HEK293T (cell line): ENCODE results near the gene CPED1.

ENCODE experiments used
- CTCF ChIA-PET: fragments of 350-600 bp; formaldehyde crosslinking; extraction: SDS; loops from one replicate; lab custom pipeline; 2021; ENCODE audit warnings: antibody characterized with exemption, inconsistent platforms; lab: Yijun Ruan, JAX
- POLR2A ChIA-PET: fragments of 350-600 bp; formaldehyde crosslinking; extraction: SDS; loops from one replicate; lab custom pipeline; 2020; ENCODE audit warnings: antibody characterized with exemption, inconsistent platforms; lab: Yijun Ruan, JAX
- DNase-seq: peaks from one replicate; pipeline ENCODE4 v3.0.0; 2012; ENCODE audit warnings: mixed read lengths; ENCODE audit errors: extremely low spot score
- ARNT ChIP-seq: fragments of 450-650 bp; IDR thresholded peaks from 2 replicates; pipeline ENCODE4 v1.6.1; 2017; ENCODE audit warnings: mild to moderate bottlenecking
- BHLHE40 ChIP-seq: fragments of 450-650 bp; IDR thresholded peaks from 2 replicates; pipeline ENCODE4 v1.6.1; 2016; ENCODE audit warnings: mild to moderate bottlenecking, moderate library complexity, borderline replicate concordance
- CTBP1 ChIP-seq: fragments of 450-650 bp; IDR thresholded peaks from 2 replicates; pipeline ENCODE4 v1.6.1; 2016; ENCODE audit warnings: borderline replicate concordance
- ELF4 ChIP-seq: fragments of 450-650 bp; IDR thresholded peaks from 2 replicates; pipeline ENCODE4 v1.6.1; 2017; ENCODE audit warnings: antibody characterized with exemption
- FOXA1 ChIP-seq: fragments of 450-650 bp; IDR thresholded peaks from 2 replicates; pipeline ENCODE4 v1.6.1; 2016; ENCODE audit warnings: mild to moderate bottlenecking
- FOXK2 ChIP-seq: fragments of 450-650 bp; IDR thresholded peaks from 2 replicates; pipeline ENCODE4 v1.6.1; 2016; ENCODE audit warnings: mild to moderate bottlenecking
- FOXM1 ChIP-seq: fragments of 450-650 bp; IDR thresholded peaks from 2 replicates; pipeline ENCODE4 v1.6.1; 2017; ENCODE audit warnings: mild to moderate bottlenecking, borderline replicate concordance
- HDGF ChIP-seq: fragments of 450-650 bp; IDR thresholded peaks from 2 replicates; pipeline ENCODE4 v1.6.1; 2017; ENCODE audit warnings: antibody characterized with exemption, borderline replicate concordance
- L3MBTL2 ChIP-seq: fragments of 450-650 bp; conservative IDR thresholded peaks from 2 replicates; pipeline ENCODE4 v1.6.1; 2016; ENCODE audit warnings: mild to moderate bottlenecking
- LEF1 ChIP-seq: fragments of 450-650 bp; IDR thresholded peaks from 2 replicates; pipeline ENCODE4 v1.6.1; 2017; ENCODE audit warnings: mild to moderate bottlenecking, borderline replicate concordance
- NFRKB ChIP-seq: fragments of 450-650 bp; IDR thresholded peaks from 2 replicates; pipeline ENCODE4 v1.6.1; 2016; ENCODE audit warnings: mild to moderate bottlenecking, moderate library complexity
- PKNOX1 ChIP-seq: fragments of 450-650 bp; IDR thresholded peaks from 2 replicates; pipeline ENCODE4 v1.6.1; 2016
- SP1 ChIP-seq: fragments of 450-650 bp; IDR thresholded peaks from 2 replicates; pipeline ENCODE4 v1.6.1; 2017
- SUZ12 ChIP-seq: fragments of 450-650 bp; IDR thresholded peaks from 2 replicates; pipeline ENCODE4 v1.6.1; 2016; ENCODE audit warnings: mild to moderate bottlenecking
- TARDBP ChIP-seq: fragments of 450-650 bp; IDR thresholded peaks from 2 replicates; pipeline ENCODE4 v1.6.1; 2016
- ZNF384 ChIP-seq: fragments of 450-650 bp; IDR thresholded peaks from 2 replicates; pipeline ENCODE4 v1.6.1; 2016

The CPED1 gene

GRCh38 chr7:120989257-120990220, 1.0 kb downstream of the CPED1 start:
- POLR2A ChIA-PET = no interaction called here
- DNase-seq = no peak
- TF ChIP-seq PKNOX1 (no peak), ELF4 (no peak), L3MBTL2 (no peak), BHLHE40 (no peak), TARDBP (no peak), LEF1 (no peak), SUZ12 (no peak), SP1 (no peak), FOXK2 (no peak)
- CTCF ChIA-PET = interaction anchor here (1.0 to 1.7 kb wide), 8 partner anchors 9 to 198 kb away, joined by 3 to 13 read pairs (median 4); no protein-coding TSS in a partner anchor

GRCh38 chr7:120990468-120991118, 2.1 kb downstream of the CPED1 start:
- POLR2A ChIA-PET = no interaction called here
- CTCF ChIA-PET = interaction anchor here (1.4 to 1.5 kb wide), 2 partner anchors 118 to 199 kb away, joined by 3 to 6 read pairs; no protein-coding TSS in a partner anchor
- TF ChIP-seq L3MBTL2 = no peak
- no peak for TF ChIP-seq CTBP1
- no peak for TF ChIP-seq SP1
- TF ChIP-seq ELF4 = no peak
- no peak for TF ChIP-seq ZNF384
- TF ChIP-seq NFRKB = no peak
- TF ChIP-seq SUZ12 = no peak
- no peak for TF ChIP-seq TARDBP
- no peak for DNase-seq

GRCh38 chr7:120991161-120991560, 2.6 kb downstream of the CPED1 start:
- TF ChIP-seq ARNT = no peak
- no peak for TF ChIP-seq HDGF
- no peak for TF ChIP-seq PKNOX1
- TF ChIP-seq ZNF384 = no peak
- no peak for TF ChIP-seq LEF1
- no peak for TF ChIP-seq ELF4
- TF ChIP-seq NFRKB = no peak
- TF ChIP-seq SUZ12 = no peak
- TF ChIP-seq FOXA1 = no peak
- TF ChIP-seq FOXM1 = no peak
- ChIA-PET CTCF (no interaction called here), POLR2A (no interaction called here)
- no peak for DNase-seq

- TF ChIP-seq FOXM1 = no peak
- TF ChIP-seq ARNT = no peak
- TF ChIP-seq SUZ12 = no peak
- TF ChIP-seq HDGF = no peak
- TF ChIP-seq LEF1 = no peak
- no peak for TF ChIP-seq FOXK2
- TF ChIP-seq FOXA1 = no peak
- ChIA-PET POLR2A (no interaction called here), CTCF (no interaction called here)
- DNase-seq = no peak
Measured at GRCh38 chr7:120991581-120991980, 3.1 kb downstream of the CPED1 start.

GRCh38 chr7:120992272-120992964, 3.9 kb downstream of the CPED1 start:
- ChIA-PET POLR2A (no interaction called here), CTCF (no interaction called here)

GRCh38 chr7:120992965-120993494, 4.5 kb downstream of the CPED1 start:
- TF ChIP-seq SUZ12 = no peak
- TF ChIP-seq L3MBTL2 = no peak
- TF ChIP-seq ARNT = no peak
- no peak for TF ChIP-seq FOXK2
- TF ChIP-seq TARDBP = no peak
- no peak for TF ChIP-seq BHLHE40
- no peak for TF ChIP-seq CTBP1
- no peak for TF ChIP-seq SP1
- TF ChIP-seq LEF1 = no peak
- TF ChIP-seq FOXA1 = no peak
- no peak for TF ChIP-seq PKNOX1
- no peak for TF ChIP-seq FOXM1
- no peak for TF ChIP-seq ZNF384
- no peak for TF ChIP-seq ELF4
- no peak for TF ChIP-seq NFRKB
- TF ChIP-seq HDGF = no peak
- CTCF ChIA-PET = no interaction called here
- POLR2A ChIA-PET = no interaction called here

More at GRCh38 chr7:120992272-120992964, 3.9 kb downstream of the CPED1 start:
- DNase-seq = no peak
- TF ChIP-seq LEF1 (no peak), SP1 (no peak), FOXM1 (no peak), SUZ12 (no peak), NFRKB (no peak), CTBP1 (no peak), FOXA1 (no peak), L3MBTL2 (no peak), HDGF (no peak), TARDBP (no peak), BHLHE40 (no peak), ELF4 (no peak), FOXK2 (no peak)

More at GRCh38 chr7:120992965-120993494, 4.5 kb downstream of the CPED1 start:
- no peak for DNase-seq
